Astrocyte of the cerebellum (primary cell): ENCODE results near the gene ISLR.
A peak's percentile ranks its signal among the peaks of the same experiment; 100 is the strongest.

Experiments used
- DNase-seq: peaks from one replicate; pipeline ENCODE4 v3.0.0-alpha.2; 2011; ENCODE audit warnings: low read depth
- H3K4me3 ChIP-seq: 2 replicates; pipeline ENCODE4 v1.5.1; 2011; ENCODE audit warnings: mild to moderate bottlenecking, low read depth, low read length, moderate library complexity
- in situ Hi-C: cut with HindIII; loops from 2 replicates; pipeline ENCODE4 v1.10.0; 2017; ENCODE audit warnings: low sequenced_read_pairs
- TF ChIP-seq, protein P1 (sequence below): IDR thresholded peaks from 2 replicates; pipeline ENCODE4 v1.5.1; 2012; ENCODE audit warnings: low read length, low read depth, moderate library complexity, mild to moderate bottlenecking; ENCODE audit errors: missing control alignments

ISLR gene

DNA sequence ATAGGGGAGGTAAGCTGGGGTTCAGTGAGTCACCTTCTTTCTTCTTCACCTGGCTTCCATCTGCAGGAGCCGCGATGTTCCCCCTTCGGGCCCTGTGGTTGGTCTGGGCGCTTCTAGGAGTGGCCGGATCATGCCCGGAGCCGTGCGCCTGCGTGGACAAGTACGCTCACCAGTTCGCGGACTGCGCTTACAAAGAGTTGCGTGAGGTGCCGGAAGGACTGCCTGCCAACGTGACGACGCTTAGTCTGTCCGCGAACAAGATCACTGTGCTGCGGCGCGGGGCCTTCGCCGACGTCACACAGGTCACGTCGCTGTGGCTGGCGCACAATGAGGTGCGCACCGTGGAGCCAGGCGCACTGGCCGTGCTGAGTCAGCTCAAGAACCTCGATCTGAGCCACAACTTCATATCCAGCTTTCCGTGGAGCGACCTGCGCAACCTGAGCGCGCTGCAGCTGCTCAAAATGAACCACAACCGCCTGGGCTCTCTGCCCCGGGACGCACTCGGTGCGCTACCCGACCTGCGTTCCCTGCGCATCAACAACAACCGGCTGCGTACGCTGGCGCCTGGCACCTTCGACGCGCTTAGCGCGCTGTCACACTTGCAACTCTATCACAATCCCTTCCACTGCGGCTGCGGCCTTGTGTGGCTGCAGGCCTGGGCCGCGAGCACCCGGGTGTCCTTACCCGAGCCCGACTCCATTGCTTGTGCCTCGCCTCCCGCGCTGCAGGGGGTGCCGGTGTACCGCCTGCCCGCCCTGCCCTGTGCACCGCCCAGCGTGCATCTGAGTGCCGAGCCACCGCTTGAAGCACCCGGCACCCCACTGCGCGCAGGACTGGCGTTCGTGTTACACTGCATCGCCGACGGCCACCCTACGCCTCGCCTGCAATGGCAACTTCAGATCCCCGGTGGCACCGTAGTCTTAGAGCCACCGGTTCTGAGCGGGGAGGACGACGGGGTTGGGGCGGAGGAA, 40.5 kb upstream of the ISLR start:
- no peak overlapping the region for H3K4me3 ChIP-seq
- DNase-seq = no peak
- TF ChIP-seq, protein P1, sequence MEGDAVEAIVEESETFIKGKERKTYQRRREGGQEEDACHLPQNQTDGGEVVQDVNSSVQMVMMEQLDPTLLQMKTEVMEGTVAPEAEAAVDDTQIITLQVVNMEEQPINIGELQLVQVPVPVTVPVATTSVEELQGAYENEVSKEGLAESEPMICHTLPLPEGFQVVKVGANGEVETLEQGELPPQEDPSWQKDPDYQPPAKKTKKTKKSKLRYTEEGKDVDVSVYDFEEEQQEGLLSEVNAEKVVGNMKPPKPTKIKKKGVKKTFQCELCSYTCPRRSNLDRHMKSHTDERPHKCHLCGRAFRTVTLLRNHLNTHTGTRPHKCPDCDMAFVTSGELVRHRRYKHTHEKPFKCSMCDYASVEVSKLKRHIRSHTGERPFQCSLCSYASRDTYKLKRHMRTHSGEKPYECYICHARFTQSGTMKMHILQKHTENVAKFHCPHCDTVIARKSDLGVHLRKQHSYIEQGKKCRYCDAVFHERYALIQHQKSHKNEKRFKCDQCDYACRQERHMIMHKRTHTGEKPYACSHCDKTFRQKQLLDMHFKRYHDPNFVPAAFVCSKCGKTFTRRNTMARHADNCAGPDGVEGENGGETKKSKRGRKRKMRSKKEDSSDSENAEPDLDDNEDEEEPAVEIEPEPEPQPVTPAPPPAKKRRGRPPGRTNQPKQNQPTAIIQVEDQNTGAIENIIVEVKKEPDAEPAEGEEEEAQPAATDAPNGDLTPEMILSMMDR = no peak
- in situ Hi-C loops = no loop called here

DNA sequence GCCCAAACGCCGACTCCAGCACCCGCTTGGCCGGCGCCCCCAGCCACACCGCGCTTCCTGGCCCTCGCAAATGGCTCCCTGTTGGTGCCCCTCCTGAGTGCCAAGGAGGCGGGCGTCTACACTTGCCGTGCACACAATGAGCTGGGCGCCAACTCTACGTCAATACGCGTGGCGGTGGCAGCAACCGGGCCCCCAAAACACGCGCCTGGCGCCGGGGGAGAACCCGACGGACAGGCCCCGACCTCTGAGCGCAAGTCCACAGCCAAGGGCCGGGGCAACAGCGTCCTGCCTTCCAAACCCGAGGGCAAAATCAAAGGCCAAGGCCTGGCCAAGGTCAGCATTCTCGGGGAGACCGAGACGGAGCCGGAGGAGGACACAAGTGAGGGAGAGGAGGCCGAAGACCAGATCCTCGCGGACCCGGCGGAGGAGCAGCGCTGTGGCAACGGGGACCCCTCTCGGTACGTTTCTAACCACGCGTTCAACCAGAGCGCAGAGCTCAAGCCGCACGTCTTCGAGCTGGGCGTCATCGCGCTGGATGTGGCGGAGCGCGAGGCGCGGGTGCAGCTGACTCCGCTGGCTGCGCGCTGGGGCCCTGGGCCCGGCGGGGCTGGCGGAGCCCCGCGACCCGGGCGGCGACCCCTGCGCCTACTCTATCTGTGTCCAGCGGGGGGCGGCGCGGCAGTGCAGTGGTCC, 39.7 kb upstream of the ISLR start:
- TF ChIP-seq, protein P1 = no peak
- in situ Hi-C loops = no loop called here
- no peak overlapping the region for H3K4me3 ChIP-seq
- no peak for DNase-seq

DNA sequence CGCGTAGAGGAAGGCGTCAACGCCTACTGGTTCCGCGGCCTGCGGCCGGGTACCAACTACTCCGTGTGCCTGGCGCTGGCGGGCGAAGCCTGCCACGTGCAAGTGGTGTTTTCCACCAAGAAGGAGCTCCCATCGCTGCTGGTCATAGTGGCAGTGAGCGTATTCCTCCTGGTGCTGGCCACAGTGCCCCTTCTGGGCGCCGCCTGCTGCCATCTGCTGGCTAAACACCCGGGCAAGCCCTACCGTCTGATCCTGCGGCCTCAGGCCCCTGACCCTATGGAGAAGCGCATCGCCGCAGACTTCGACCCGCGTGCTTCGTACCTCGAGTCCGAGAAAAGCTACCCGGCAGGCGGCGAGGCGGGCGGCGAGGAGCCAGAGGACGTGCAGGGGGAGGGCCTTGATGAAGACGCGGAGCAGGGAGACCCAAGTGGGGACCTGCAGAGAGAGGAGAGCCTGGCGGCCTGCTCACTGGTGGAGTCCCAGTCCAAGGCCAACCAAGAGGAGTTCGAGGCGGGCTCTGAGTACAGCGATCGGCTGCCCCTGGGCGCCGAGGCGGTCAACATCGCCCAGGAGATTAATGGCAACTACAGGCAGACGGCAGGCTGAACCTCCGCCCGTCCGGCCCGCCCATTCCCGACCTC, 39.0 kb upstream of the ISLR start:
- TF ChIP-seq, protein P1 = peak; percentile 58
- in situ Hi-C loops = no loop called here
- DNase-seq = no peak
- H3K4me3 ChIP-seq = no peak overlapping the region

DNA sequence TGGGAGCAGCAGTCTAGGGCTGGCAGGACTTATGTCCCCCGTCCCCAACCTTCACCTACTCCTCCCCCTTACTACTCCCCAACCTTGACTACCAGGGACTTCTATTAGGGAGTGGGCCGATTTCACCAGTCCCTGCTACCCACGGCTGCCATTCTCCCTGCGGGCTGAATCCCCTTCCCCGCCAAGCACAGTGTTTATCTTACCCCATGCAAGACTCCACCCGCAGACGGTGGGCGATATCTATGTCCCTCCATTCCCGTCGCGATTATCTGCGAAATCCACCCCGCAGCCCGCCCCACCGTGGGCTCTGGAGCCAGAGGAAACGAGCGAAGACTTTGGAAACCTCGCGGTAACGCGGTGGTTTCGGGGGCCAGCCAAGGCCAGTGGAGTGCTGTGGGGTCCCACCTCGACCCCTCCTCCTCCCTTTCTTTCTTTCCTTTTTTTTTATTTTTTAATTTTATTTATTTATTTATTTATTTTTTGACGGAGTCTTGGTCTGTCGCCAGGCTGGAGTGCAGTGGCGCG, 38.4 kb upstream of the ISLR start:
- no peak overlapping the region for H3K4me3 ChIP-seq

DNA sequence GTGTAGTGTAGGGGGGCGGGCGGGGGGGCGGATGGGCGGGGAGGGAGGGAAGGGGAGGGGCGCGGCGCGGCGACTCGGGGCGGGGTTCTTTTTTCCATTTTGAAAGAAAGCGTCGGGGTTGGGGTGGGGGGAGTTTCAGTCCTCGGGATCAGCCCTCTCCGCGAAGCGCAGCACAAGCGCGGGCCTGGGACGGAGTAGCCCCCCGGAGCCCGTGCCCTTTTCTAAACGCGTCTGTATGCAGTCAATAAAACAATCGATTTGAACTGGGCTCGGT, 37.0 kb upstream of the ISLR start:
- in situ Hi-C loops = no loop called here
- no peak for DNase-seq
- TF ChIP-seq, protein P1 = no peak
- H3K4me3 ChIP-seq = peak overlapping the region; percentile 40

More for the DNA sequence above, 38.4 kb upstream of the ISLR start:
- DNase-seq = no peak
- in situ Hi-C loops = no loop called here
- TF ChIP-seq, protein P1 = no peak

DNA sequence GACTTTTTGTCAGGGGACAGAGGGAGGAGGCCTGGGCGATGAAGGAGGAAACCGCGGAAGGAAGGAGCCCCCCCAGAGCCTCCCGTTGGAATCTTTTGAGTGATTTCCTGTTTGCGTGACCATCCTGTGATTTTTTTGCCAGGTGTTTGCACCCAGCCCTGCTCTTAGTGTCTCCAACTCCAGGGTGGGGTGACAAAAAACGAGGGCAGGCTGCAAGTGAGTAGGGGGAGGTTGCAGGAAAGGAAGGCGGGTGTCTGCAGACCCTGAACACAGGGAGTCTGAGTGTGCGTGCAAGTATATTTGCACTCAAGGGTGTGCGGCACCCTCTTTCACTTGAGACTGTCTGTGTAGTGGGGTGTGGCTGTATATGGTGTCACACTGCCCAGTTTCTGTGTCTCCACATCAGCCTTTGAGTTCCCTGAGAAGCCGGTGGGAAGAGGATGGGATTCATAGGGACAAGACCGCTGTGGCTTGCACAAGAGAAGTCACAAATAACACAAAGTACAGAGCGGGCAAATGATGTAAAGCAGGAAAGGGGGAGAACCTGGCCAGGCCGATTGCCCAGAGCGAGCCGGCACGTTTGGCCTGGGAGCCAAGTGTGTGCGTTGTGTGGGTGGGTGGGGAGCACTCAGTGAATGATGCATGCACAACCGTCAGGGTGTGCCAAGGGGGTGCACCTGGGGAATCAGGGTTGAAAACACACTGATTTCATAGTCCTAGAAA, 36.5 kb upstream of the ISLR start:
- TF ChIP-seq, protein P1 = no peak
- H3K4me3 ChIP-seq = peak overlapping the region; percentile 40
- in situ Hi-C loops = no loop called here
- DNase-seq = no peak
